MM.1S (cell line): ENCODE measurements around the gene CNNM1.

ENCODE experiments used
- EZH2 ChIP-seq: fragments of 300-600 bp; sonication (generic); optimal IDR thresholded peaks from 2 replicates; pipeline ENCODE3; 2017; ENCODE audit warnings: low read depth, mild to moderate bottlenecking, antibody characterized with exemption, low read length, mixed read lengths
- TF ChIP-seq, protein P1 (sequence below): fragments of 300-600 bp; sonication (generic); IDR thresholded peaks from 2 replicates; pipeline ENCODE4 v1.5.1; 2016; ENCODE audit warnings: antibody characterized with exemption, low read length, mixed read lengths

DNA sequence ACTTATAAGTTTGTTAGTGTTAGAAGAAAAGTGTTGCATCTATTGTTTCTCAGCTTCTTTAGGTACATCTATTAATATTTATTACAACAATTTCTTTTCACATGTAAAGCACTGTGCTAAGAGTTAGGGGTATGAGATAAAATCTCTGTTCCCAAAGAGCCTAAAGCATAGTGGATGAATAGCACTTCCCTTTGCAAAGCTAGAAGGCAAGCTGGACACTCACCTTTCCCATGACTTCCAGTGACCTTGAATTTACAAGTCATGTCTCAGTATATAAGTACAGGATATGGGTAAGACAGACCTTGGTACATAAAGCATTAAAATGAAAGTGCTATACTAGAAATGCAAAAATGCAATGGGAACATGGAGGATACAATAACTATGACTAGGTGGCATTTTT, 8.7 kb downstream of the CNNM1 start:
- no peak for TF ChIP-seq EZH2
- TF ChIP-seq, protein P1, sequence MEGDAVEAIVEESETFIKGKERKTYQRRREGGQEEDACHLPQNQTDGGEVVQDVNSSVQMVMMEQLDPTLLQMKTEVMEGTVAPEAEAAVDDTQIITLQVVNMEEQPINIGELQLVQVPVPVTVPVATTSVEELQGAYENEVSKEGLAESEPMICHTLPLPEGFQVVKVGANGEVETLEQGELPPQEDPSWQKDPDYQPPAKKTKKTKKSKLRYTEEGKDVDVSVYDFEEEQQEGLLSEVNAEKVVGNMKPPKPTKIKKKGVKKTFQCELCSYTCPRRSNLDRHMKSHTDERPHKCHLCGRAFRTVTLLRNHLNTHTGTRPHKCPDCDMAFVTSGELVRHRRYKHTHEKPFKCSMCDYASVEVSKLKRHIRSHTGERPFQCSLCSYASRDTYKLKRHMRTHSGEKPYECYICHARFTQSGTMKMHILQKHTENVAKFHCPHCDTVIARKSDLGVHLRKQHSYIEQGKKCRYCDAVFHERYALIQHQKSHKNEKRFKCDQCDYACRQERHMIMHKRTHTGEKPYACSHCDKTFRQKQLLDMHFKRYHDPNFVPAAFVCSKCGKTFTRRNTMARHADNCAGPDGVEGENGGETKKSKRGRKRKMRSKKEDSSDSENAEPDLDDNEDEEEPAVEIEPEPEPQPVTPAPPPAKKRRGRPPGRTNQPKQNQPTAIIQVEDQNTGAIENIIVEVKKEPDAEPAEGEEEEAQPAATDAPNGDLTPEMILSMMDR: no peak
